ENCODE measurements around the gene UNC13A.

DNA sequence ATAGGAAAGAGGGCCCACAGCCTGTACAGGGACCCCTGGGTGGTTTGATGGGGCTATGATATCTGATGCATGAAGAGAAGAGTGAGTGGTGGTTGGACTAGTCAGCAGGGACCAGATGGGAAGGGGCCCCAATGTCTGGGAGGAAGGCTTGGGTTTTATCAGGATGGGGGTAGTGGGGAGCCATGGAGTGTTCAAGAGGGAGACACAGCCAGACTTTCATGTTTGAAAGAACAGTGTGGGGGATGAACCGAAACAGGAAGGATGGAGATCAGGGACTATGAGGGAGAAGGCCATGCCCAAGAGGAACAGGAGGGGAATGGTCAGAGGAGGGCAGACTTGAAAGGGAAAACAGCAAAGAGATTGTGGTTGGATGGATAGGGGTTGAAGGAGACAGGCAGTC is 63.1 kb downstream of the UNC13A start:
- TF ChIP-seq CTCF (IDR thresholded peaks at IDR 0.05; ENCODE audit: borderline replicate concordance, extremely low read depth, low read length, poor library complexity, severe bottlenecking) (no peak), EZH2 (IDR thresholded peaks at IDR 0.05; ENCODE audit: borderline replicate concordance, low read depth, low read length, severe bottlenecking) (no peak)
